ENCODE data around the gene RBMS1.

Gene RBMS1

GRCh38 chr2:160353813-160354212 lies 139.8 kb downstream of the RBMS1 start:
- DNase-seq: no peak

- peak in 1 of 2 donors; percentile 15 for DNase-seq
Observed at GRCh38 chr2:160353166-160353565, 140.4 kb downstream of the RBMS1 start.

- no peak for DNase-seq
Observed at GRCh38 chr2:160352500-160352899, 141.1 kb downstream of the RBMS1 start.

- DNase-seq: no peak
Observed at GRCh38 chr2:160351956-160352355, 141.7 kb downstream of the RBMS1 start.

GRCh38 chr2:160349306-160349705 lies 144.3 kb downstream of the RBMS1 start:
- DNase-seq: no peak

- no peak for DNase-seq
Observed at GRCh38 chr2:160347269-160347863, 146.2 kb downstream of the RBMS1 start.

- no peak for DNase-seq
Observed at GRCh38 chr2:160345071-160345764, 148.4 kb downstream of the RBMS1 start.

GRCh38 chr2:160343404-160343803 lies 150.2 kb downstream of the RBMS1 start:
- no peak for DNase-seq

- no peak for DNase-seq
Observed at GRCh38 chr2:160339726-160340125, 153.9 kb downstream of the RBMS1 start.

- no peak for DNase-seq
Observed at GRCh38 chr2:160338901-160339685, 154.5 kb downstream of the RBMS1 start.

GRCh38 chr2:160337728-160338127 lies 155.9 kb downstream of the RBMS1 start:
- DNase-seq: no peak

- no peak for DNase-seq
Observed at GRCh38 chr2:160336635-160337034, 157.0 kb downstream of the RBMS1 start.

GRCh38 chr2:160336105-160336504 lies 157.5 kb downstream of the RBMS1 start:
- DNase-seq: no peak

- DNase-seq: no peak
Observed at GRCh38 chr2:160335441-160335840, 158.2 kb downstream of the RBMS1 start.

GRCh38 chr2:160334028-160334741 lies 159.4 kb downstream of the RBMS1 start:
- DNase-seq: peak; percentile 28 to 45

GRCh38 chr2:160333324-160334027 lies 160.1 kb downstream of the RBMS1 start:
- DNase-seq: no peak

GRCh38 chr2:160332318-160332717 lies 161.3 kb downstream of the RBMS1 start:
- DNase-seq: peak in 1 of 2 donors; percentile 17

- DNase-seq: no peak
Observed at GRCh38 chr2:160331258-160332025, 162.2 kb downstream of the RBMS1 start.

- no peak for DNase-seq
Observed at GRCh38 chr2:160328811-160329527, 164.6 kb downstream of the RBMS1 start.

- DNase-seq: no peak
Observed at GRCh38 chr2:160326786-160327185, 166.8 kb downstream of the RBMS1 start.

GRCh38 chr2:160325418-160325817 lies 168.2 kb downstream of the RBMS1 start:
- DNase-seq: no peak

All from activated CD4-positive, alpha-beta T cell treated with anti-CD3 and anti-CD28 coated beads for 4 hours (primary cell).